ENCODE results near the gene NELFB.

DNA sequence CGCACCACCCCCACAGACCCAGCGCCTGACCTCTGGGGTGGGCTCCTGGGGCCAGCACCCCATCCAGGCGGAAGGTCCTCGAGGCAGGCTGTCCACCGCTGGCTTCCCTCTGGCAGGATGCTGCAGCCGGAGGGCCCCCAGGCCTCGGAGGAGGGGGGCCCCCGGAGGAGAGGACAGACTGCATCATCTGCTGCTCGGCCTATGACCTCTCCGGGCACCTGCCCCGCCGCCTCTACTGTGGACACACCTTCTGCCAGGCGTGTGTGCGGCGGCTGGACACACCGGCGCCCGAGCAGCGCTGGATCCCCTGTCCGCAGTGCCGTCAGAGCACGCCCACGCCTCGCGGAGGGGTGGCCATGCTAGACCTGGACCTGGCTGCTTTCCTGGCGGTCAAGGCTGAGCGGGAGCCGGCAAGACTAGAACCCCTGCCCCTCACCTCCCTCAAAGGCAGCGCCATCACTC, 26.6 kb upstream of the NELFB start:
- TF ChIP-seq, protein P1, sequence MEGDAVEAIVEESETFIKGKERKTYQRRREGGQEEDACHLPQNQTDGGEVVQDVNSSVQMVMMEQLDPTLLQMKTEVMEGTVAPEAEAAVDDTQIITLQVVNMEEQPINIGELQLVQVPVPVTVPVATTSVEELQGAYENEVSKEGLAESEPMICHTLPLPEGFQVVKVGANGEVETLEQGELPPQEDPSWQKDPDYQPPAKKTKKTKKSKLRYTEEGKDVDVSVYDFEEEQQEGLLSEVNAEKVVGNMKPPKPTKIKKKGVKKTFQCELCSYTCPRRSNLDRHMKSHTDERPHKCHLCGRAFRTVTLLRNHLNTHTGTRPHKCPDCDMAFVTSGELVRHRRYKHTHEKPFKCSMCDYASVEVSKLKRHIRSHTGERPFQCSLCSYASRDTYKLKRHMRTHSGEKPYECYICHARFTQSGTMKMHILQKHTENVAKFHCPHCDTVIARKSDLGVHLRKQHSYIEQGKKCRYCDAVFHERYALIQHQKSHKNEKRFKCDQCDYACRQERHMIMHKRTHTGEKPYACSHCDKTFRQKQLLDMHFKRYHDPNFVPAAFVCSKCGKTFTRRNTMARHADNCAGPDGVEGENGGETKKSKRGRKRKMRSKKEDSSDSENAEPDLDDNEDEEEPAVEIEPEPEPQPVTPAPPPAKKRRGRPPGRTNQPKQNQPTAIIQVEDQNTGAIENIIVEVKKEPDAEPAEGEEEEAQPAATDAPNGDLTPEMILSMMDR (IDR thresholded peaks at IDR 0.05), result no peak
- TF ChIP-seq POLR2A (IDR thresholded peaks at IDR 0.05) (no peak), POLR2AphosphoS5 (IDR thresholded peaks at IDR 0.05) (no peak), EP300 (IDR thresholded peaks at IDR 0.05) (no peak)

Data from suprapubic skin (tissue), 4 donors.